ENCODE results near the gene MYO3B.
"Not testable (repeated sequence)": the region's sequence is repeated elsewhere in the genome, so short reads cannot be mapped to it uniquely, and the experiment has no call there.

Gene MYO3B

GRCh38 chr2:170544817-170545216 lies 366.9 kb downstream of the MYO3B start:
- no peak for DNase-seq
- H3K9me3 ChIP-seq (ENCODE audit: severe bottlenecking), result peaks cover 8% of the 10 kb centered on the region
- TF ChIP-seq CTCF (IDR thresholded peaks at IDR 0.05; ENCODE audit: low read depth, low read length), result no peak
- H3K27me3 ChIP-seq (ENCODE audit: insufficient read depth, low read depth, severe bottlenecking), result no peaks in the 10 kb centered on the region
- H3K4me3 ChIP-seq (ENCODE audit: low read depth, low read length), result no peak overlapping the region
- H3K36me3 ChIP-seq, result no peaks in the 10 kb centered on the region
- H3K27ac ChIP-seq, result no peak overlapping the region

- no peak for TF ChIP-seq CTCF (IDR thresholded peaks at IDR 0.05; ENCODE audit: low read depth, low read length)
- Histone ChIP-seq H3K4me3 (ENCODE audit: low read depth, low read length) (no peak overlapping the region), H3K9me3 (ENCODE audit: severe bottlenecking) (peaks cover 11% of the 10 kb centered on the region), H3K27me3 (ENCODE audit: insufficient read depth, low read depth, severe bottlenecking) (no peaks in the 10 kb centered on the region), H3K36me3 (no peaks in the 10 kb centered on the region), H3K27ac (no peak overlapping the region)
- no peak for DNase-seq
These were observed 370.4 kb downstream of the MYO3B start for GRCh38 chr2:170548304-170548703.

GRCh38 chr2:170550501-170550900 lies 372.6 kb downstream of the MYO3B start:
- Histone ChIP-seq H3K27ac (no peak overlapping the region), H3K4me3 (ENCODE audit: low read depth, low read length) (no peak overlapping the region), H3K27me3 (ENCODE audit: insufficient read depth, low read depth, severe bottlenecking) (no peaks in the 10 kb centered on the region), H3K36me3 (no peaks in the 10 kb centered on the region), H3K9me3 (ENCODE audit: severe bottlenecking) (peaks cover 3% of the 10 kb centered on the region)
- DNase-seq, result no peak
- TF ChIP-seq CTCF (IDR thresholded peaks at IDR 0.05; ENCODE audit: low read depth, low read length), result no peak

GRCh38 chr2:170551899-170552298 lies 374.0 kb downstream of the MYO3B start:
- H3K27me3 ChIP-seq (ENCODE audit: insufficient read depth, low read depth, severe bottlenecking); H3K27ac ChIP-seq; DNase-seq; H3K4me3 ChIP-seq (ENCODE audit: low read depth, low read length); H3K9me3 ChIP-seq (ENCODE audit: severe bottlenecking); H3K36me3 ChIP-seq: not testable (repeated sequence)

GRCh38 chr2:170553748-170554147 lies 375.8 kb downstream of the MYO3B start:
- H3K36me3 ChIP-seq, result no peaks in the 10 kb centered on the region
- peaks cover 3% of the 10 kb centered on the region for H3K9me3 ChIP-seq (ENCODE audit: severe bottlenecking)
- H3K27me3 ChIP-seq (ENCODE audit: insufficient read depth, low read depth, severe bottlenecking), result no peaks in the 10 kb centered on the region
- TF ChIP-seq CTCF (IDR thresholded peaks at IDR 0.05; ENCODE audit: low read depth, low read length), result no peak
- H3K4me3 ChIP-seq (ENCODE audit: low read depth, low read length), result no peak overlapping the region
- no peak for DNase-seq
- no peak overlapping the region for H3K27ac ChIP-seq

- TF ChIP-seq CTCF (IDR thresholded peaks at IDR 0.05; ENCODE audit: low read depth, low read length), result no peak
- Histone ChIP-seq H3K4me3 (ENCODE audit: low read depth, low read length) (no peak overlapping the region), H3K36me3 (no peaks in the 10 kb centered on the region), H3K27ac (no peak overlapping the region), H3K27me3 (ENCODE audit: insufficient read depth, low read depth, severe bottlenecking) (no peaks in the 10 kb centered on the region), H3K9me3 (ENCODE audit: severe bottlenecking) (peaks cover 3% of the 10 kb centered on the region)
- no peak for DNase-seq
These were observed 376.5 kb downstream of the MYO3B start for GRCh38 chr2:170554278-170554955.
